22Rv1 (cell line): ENCODE results near the gene RGL1.

Experiments
- H3K27ac ChIP-seq: fragments of 450-650 bp; 2 replicates; pipeline ENCODE4 v1.5.1; 2017
- CTCF ChIP-seq: fragments of 450-650 bp; IDR thresholded peaks from 2 replicates; pipeline ENCODE4 v1.5.1; 2017; ENCODE audit warnings: mild to moderate bottlenecking
- ZFX ChIP-seq: fragments of 450-650 bp; IDR thresholded peaks from 2 replicates; pipeline ENCODE4 v1.6.1; 2017; ENCODE audit warnings: antibody characterized with exemption, borderline replicate concordance

Gene RGL1

GRCh38 chr1:183792300-183792699 lies 12.6 kb upstream of the RGL1 start:
- TF ChIP-seq ZFX (no peak), CTCF (no peak)
- no peak overlapping the region for H3K27ac ChIP-seq

- H3K27ac ChIP-seq: no peak overlapping the region
- TF ChIP-seq CTCF: no peak
- TF ChIP-seq ZFX: no peak
These were observed 10.8 kb upstream of the RGL1 start for GRCh38 chr1:183794088-183794487.

- TF ChIP-seq ZFX (no peak), CTCF (no peak)
- no peak overlapping the region for H3K27ac ChIP-seq
These were observed 4.5 kb upstream of the RGL1 start for GRCh38 chr1:183800449-183800848.

GRCh38 chr1:183801649-183802048 lies 3.3 kb upstream of the RGL1 start:
- no peak overlapping the region for H3K27ac ChIP-seq
- no peak for TF ChIP-seq ZFX

GRCh38 chr1:183804387-183804786 lies 533 bp upstream of the RGL1 start:
- TF ChIP-seq ZFX: no peak
- TF ChIP-seq CTCF: no peak
- peak overlapping the region; percentile 32; the same call in 1 of the 2 replicates for H3K27ac ChIP-seq

- TF ChIP-seq ZFX (no peak), CTCF (no peak)
- H3K27ac ChIP-seq: no peak overlapping the region
These were observed 1.2 kb downstream of the RGL1 start for GRCh38 chr1:183806125-183806524.

- no peak overlapping the region for H3K27ac ChIP-seq
- no peak for TF ChIP-seq ZFX
- no peak for TF ChIP-seq CTCF
These were observed 1.8 kb downstream of the RGL1 start for GRCh38 chr1:183806675-183807074.

GRCh38 chr1:183807549-183808168 lies 2.7 kb downstream of the RGL1 start:
- H3K27ac ChIP-seq: no peak overlapping the region
- TF ChIP-seq CTCF (no peak), ZFX (no peak)
